Prostate gland (tissue), 1 donor: Measurements from ENCODE around the gene KCNK5.

Experiments
- POLR2A ChIP-seq: fragments of 450-650 bp; IDR thresholded peaks from one replicate; pipeline ENCODE4 v1.6.1; 2016; ENCODE audit warnings: antibody characterized with exemption, mild to moderate bottlenecking
- POLR2AphosphoS5 ChIP-seq: sonication (generic); formaldehyde crosslinking; IDR thresholded peaks from one replicate; pipeline ENCODE4 v1.6.1; 2017; ENCODE audit warnings: antibody characterized with exemption

DNA sequence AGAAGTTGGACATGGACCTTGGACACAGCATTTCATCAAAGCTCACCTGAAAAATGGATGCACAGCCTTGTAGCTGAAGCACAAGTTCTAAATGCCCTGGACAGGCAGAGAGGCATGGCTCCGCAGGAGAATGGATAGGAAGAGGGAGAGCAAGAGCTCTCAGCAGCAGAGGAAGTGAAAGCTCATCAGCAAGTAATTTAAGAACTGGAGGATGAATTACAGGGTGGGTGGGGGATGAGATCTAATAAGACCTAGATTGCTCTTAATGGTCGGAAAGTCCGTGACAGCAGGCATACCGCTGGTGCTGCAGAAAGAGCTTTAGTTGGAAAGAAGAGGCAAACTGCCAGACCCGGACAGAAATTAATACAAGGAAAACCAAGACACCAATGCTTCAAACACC lies 77.0 kb downstream of the KCNK5 start:
- TF ChIP-seq POLR2A = no peak
- no peak for TF ChIP-seq POLR2AphosphoS5
